Dedifferentiated amniotic fluid mesenchymal stem cell (primary cell): ENCODE measurements around the gene SPDYE5.
"Not testable (repeated sequence)": the region's sequence is repeated elsewhere in the genome, so short reads cannot be mapped to it uniquely, and the experiment has no call there.

Source experiments
- DNase-seq: peaks from one replicate; pipeline ENCODE4 v3.0.0-alpha.2; 2016; ENCODE audit errors: extremely low spot score

The SPDYE5 gene, protein sequence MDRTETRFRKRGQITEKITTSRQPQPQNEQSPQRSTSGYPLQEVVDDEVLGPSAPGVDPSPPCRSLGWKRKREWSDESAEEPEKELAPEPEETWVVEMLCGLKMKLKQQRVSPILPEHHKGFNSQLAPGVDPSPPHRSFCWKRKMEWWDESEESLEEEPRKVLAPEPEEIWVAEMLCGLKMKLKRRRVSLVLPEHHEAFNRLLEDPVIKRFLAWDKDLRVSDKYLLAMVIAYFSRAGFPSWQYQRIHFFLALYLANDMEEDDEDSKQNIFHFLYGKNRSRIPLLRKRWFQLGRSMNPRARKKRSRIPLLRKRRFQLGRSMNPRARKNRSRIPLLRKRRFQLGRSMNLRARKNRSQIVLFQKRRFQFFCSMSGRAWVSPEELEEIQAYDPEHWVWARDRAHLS

DNA sequence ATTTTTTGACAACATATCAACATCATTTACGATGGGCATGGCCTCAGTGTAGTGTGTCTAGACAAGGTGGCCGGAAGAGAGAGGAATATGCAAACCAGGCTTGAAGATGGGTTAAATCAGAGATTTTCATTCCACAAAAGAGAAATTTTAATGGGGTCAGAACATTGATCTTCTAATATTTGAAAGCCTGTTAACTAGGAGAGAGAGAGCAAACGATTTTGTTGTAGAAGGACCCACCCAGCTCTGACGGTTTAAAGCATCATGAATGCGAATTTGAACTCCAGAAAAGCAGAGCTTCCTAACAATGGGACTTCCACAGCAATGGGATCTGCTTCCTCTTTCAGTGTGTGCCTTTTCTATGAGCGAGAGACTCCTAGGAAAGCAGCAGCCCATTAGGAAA is at the start of gene SPDYE5:
Gene SPDYE5 (plus strand): TSS at position 301 of the 400 bp plus-strand sequence. CDS start 1,728 bp downstream, outside the sequence.
- not testable (repeated sequence) for DNase-seq

DNA sequence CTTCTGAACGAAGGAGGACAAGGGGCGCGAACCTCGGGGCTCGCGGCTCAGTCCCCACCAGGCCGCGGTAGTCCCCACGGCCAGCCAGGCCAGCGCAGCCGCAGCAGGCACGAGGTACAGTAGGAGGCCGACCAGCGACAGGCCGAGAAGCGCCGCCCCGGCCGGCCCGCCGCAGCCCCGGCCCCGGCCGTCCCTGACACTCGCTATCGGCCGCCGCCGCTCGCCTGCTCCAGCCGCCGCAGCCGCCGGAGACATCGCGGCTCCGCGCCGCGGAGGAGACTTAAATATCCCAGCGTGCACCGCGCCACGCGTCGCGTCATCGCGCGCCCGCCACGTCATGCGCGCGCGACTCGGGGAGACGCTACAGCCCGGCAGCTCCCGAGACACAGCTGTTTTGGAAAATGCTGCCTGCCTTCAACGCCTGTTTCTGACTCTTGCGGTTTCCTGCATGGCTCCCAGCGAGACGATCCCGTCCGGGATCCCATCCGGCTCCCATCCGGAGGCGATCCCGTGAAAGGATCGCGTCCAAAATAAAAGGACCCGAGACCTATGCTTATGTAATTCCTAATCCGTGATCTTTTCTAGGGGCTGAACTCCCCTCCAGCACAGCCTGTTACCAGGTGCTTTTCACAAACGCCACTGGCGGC is 49.5 kb upstream of the SPDYE5 start:
- DNase-seq, result not testable (repeated sequence)

DNA sequence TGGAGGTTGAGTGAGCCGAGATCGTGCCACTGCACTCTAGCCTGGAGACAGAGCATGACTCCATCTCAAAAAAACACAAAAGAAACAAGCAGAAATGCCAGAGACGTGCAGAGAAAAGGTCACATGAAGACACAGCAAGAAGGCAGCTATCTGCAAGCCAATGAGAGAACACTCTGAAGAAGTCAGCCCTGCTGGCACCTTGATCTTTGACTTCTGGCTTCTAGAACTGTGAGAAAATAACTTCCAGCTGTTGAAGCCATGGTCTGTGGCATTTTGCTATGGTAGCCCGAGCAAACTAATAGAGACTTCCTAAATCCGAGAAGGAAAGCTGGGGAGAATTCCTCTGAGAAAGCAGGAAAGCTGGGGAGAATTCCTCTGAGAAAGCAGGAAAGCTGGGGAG is 42.2 kb upstream of the SPDYE5 start:
- DNase-seq, result not testable (repeated sequence)

DNA sequence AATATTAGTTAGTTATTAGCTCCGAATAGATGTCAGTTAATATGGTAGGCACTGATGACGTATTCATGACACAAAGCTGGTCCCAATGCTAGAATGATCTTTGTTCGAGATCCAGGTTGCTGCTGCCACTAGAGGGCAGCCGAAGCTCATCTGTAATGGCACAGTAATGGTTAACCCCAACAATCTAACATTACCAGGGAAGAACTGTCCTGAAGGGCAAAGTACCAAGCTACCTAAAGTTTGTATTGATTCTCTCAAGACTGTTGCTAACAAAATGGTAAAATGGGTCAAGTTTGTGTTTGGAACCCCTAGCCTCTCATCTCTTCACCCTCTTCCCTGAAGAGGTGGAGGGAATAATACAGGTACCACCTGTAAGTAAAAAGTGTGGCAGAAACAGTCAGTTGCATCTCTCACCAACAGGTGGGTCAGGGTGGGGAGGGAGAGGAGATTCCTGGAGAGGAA is 39.6 kb upstream of the SPDYE5 start:
- DNase-seq, result not testable (repeated sequence)

DNA sequence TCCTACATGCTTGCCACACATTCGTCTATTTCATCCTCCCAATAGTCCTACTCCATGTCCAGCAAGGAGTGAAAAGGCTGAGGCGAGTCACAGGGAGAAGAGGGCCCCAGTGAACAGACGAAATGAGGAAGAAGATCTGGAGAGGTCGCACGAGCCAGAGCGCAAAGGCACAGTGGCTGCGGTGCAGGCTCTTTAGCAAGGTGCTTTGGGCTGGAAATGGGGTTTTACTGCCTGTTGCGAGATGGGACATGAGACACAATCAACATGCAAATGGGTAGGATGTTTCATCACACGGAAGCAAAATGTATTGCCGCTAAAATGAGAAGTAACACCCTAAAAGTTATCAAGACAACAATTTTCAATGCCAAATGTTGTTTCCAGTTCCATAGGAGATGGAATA is 35.7 kb upstream of the SPDYE5 start:
- DNase-seq, result not testable (repeated sequence)

DNA sequence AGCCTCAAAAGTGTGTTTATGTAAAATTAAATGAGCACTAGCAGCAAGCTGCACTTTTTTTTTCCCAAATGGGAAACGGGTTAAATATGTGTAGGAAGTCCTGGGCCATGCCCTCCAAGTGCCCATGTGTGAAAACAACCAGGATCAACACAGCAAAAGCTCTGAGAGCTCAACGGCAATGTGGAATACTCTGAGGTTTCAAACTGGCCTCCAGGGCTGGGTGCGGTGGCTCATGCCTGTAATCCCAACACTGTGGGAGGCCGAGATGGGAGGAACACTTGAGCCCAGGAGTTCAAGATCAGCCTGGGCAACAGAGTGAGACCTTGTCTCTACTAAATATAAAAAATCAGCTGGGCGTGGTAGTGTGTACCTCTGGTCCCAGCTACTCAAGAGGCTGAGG is 34.1 kb upstream of the SPDYE5 start:
- not testable (repeated sequence) for DNase-seq

DNA sequence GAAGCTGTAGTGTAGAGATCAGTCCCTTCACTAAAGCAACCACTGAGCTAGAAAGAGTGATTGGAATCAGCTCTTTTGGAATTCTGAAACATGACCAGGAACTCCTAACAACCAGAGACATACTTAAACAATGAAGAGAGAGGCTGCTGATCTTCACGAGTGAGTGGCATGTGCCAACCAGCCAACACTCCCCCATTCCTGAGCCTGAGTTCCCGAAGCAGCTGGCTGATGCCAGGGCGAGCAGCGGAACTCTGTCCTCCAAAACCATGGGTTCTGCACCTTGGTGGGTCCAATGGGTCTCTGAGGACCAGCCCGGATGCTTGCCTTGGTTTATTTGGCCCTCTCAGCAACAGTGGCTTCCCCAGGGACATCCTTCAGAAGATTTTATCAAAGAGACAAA is 31.6 kb upstream of the SPDYE5 start:
- DNase-seq, result not testable (repeated sequence)

DNA sequence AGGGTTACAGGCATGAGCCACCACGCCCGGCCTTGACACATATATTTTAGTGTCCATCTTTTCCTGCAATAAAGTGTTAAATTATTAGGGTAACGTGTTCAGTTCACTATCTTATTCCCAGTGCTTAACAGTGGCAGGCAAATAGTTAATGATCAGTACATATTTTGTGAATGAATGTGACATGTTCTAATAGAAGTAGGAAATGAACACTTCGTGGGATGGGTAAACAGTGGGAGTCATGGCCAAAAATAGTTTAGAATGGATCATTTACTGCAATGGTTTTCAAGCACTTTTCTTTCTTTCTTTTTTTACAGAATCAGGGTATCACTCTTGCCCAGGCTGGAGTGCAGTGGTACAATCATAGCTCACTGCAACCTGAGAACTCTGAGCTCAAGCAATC is 22.0 kb upstream of the SPDYE5 start:
- DNase-seq, result not testable (repeated sequence)

DNA sequence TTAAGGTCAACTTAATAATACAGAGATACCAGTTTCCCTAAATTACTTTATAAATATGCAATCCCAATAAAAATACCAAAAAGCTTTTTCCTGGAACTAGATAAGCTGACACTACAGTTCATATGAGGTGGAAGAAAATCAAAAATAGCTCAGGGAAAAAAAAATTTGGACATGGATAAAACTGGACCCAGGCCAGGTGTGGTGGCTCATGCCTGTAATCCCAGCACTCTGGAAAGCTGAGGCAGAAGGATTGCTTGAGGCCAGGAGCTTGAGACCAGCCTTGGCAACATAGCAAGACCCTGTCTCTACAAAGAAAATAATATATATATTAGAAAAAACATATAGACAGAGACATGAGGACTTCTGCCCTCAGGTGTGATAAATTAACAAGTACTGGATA is 14.7 kb upstream of the SPDYE5 start:
- not testable (repeated sequence) for DNase-seq

DNA sequence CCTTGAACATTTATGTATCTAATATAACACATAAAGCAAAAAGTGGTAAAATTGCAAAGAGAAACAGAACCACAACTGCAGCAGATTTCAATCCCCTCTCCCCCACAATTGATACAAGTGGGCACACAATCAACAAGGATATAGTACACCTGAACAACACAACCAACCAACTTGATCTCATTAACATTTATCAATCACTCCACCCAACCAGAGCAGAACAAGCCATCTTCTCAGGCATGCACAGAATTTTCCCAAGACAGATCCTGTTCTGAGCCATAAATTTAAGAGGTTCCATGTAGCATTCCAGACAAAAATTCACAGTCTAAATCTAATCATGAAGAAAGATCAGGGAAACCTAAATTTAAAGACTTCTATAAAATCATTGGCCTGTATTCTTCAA is 11.8 kb upstream of the SPDYE5 start:
- not testable (repeated sequence) for DNase-seq

DNA sequence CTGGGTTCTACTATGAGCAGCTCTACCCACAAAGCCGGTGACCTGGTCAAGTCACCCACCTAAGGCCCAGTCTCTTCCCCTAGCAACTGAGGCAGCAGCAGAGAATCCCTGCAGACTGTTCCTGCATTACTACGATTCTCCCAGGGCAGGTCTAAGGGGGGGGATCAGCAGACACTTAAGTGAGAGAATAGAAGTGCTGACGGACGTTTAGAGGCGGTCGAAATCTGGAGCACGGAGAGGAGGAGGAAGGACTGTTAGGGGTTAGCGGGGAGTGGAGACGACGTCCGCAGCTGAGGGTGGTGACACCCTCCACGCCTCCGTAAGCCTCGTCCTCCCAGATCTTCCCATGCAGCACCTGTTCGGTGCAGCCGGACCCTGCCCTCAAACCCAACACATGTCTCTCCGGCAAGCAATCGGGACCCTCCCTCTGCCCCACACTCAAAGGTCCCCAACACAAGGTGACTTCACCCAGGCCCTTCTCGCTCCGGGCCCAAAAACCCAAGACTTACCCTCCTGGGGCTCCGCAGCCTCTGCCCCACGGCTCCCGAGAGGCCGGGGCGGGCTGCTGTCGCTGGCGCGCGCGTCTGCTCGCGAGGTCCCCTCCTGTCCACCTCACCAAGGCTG is 6.7 kb upstream of the SPDYE5 start:
- DNase-seq, result not testable (repeated sequence)

DNA sequence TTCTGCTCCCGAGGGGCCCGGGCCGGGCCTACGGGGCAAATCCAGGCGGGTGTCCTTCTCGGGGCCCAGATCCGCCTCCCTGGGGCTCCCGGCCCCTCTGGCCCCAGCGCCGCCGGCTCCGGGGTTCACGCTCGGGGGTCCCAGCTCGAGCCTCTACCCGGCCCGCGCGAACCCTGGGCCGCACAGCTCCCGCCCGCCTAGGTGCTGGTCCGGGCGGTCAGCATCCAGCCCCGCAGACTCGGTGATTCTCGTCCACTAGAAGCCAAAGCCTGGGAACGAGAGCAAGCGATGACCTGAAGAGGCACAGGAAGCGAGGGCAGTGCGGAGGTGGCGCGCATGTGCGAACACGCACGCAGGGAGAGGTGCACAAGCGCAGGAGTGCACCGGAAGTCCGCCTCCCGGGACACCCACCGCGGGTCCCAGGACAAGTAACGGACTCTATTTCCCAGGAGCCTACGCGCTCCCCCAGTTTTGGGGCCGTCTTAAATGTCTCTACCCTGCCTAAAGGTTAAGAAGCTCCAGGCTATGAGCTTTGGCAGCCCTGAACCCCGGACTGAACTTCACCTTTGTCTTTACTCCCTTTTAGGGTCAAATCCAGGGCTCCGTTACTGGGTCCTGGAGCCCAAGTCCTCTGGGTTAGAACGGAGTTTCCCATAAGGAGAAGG is 6.0 kb upstream of the SPDYE5 start, which contains the start of gene POM121C:
Gene POM121C (minus strand): TSS at position 321 of the 665 bp plus-strand sequence. CDS start 44,803 bp downstream, outside the sequence.
- DNase-seq, result peak; percentile 77

DNA sequence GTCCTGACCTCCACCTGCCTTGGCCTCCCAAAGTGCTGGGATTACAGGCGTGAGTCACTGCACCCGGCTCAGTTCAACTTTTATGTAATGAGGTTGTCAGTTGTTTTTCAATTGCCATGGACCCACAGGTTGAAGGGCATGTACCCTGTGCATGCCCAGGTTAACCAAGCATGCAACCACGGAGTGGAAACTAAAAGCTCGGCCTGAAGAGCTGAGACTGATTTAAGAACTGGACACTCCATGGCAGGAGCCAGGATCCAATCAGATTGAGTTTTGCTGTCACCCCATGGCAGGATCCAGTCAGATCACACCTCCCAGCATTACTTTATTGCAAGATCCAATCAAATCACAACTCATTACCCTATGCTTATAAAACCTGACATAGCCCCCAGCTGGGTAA is 16.9 kb downstream of the SPDYE5 start:
- not testable (repeated sequence) for DNase-seq

DNA sequence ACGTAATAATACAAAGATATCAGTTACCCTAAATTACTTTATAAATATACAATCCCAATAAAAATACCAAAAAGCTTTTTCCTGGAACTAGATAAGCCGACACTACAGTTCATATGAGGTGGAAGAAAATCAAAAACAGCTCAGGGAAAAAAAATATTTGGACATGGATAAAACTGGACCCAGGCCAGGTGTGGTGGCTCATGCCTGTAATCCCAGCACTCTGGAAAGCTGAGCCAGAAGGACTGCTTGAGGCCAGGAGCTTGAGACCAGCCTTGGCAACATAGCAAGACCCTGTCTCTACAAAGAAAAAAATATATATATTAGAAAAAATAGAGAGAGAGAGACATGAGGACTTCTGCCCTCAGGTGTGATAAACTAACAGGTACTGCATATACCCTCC is 26.7 kb downstream of the SPDYE5 start:
- not testable (repeated sequence) for DNase-seq

DNA sequence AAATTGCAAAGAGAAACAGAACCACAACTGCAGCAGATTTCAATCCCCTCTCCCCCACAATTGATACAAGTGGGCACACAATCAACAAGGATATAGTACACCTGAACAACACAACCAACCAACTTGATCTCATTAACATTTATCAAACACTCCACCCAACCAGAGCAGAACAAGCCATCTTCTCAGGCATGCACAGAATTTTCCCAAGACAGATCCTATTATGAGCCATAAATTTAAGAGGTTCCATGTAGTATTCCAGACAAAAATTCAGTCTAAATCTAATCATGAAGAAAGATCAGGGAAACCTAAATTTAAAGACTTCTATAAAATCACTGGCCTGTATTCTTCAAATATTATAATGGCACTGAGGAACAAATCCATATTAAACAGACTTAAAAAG is 29.6 kb downstream of the SPDYE5 start:
- not testable (repeated sequence) for DNase-seq

DNA sequence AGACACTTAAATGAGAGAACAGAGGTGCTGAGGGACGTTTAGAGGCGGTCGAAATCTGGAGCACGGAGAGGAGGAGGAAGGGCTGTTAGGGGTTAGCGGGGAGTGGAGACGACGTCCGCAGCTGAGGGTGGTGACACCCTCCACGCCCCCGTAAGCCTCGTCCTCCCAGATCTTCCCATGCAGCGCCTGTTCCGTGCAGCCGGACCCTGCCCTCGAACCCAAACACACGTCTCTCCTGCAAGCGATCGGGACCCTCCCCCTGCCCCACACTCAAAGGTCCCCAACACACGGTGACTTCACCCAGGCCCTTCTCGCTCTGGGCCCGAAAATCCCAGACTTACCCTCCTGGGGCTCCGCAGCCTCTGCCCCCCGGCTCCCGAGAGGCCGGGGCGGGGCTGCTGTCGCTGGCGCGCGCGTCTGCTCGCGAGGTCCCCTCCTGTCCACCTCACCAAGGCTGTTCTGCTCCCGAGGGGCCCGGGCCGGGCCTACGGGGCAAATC is 35.2 kb downstream of the SPDYE5 start:
- not testable (repeated sequence) for DNase-seq

DNA sequence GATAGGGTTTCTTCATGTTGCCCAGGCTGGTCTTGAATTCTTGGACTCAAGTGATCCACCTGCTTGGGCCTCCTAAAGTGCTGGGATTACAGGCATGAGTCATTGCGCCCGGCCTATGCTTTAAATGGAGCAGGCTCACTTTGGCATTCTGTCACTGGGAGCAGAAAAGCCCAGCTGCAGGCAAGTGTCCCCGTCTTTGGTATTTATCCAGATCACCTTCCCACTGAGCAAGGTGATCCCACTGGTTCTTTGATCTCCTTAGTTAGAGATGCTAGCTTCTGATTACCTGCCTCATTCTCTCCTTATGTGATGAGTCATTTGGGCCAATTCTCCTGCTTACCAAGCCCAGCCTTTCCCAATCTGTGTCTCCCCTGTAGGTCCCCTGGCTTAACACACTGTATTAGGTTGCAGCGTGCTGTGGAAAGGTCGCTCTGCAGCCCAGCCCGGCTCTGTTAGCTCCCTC is 39.3 kb downstream of the SPDYE5 start:
- DNase-seq, result no peak

DNA sequence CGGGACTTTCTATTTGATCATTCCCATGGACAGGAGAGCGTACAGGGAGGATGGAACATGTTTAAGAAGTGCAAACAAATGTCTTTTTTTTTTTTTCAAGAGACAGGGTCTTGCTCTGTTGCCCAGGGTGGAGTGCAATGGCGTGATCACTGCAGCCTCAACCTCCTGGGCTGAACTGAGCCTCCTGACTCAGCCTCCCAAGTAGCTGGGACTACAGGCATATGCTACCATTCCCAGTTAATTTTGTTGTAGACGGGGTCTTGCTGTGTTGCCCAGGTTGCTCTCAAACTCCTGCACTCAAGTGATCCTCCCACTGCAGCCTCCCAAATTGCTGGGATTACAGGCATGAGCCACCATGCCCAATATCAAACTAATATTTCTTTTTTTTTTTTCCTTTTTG is 40.5 kb downstream of the SPDYE5 start:
- no peak for DNase-seq

DNA sequence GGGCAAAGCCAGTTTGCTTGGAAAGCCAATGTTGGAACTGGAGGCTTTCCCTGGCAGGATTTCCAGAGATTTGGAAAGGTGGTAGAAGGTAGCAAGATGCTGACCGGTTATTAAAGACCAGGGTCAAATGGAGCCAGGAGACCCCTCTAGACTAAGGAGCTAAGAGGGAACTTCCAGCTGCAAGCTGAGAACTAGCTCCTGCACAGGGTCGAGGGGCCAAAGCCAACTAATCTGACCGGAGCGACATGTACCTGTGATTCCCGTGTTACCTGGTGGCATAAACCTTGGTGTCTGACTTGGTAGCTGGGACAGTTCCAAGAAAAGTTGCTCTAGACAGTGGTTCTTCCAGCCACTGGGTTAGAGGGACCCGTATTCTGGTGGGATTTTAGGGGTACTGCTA is 41.8 kb downstream of the SPDYE5 start:
- no peak for DNase-seq

DNA sequence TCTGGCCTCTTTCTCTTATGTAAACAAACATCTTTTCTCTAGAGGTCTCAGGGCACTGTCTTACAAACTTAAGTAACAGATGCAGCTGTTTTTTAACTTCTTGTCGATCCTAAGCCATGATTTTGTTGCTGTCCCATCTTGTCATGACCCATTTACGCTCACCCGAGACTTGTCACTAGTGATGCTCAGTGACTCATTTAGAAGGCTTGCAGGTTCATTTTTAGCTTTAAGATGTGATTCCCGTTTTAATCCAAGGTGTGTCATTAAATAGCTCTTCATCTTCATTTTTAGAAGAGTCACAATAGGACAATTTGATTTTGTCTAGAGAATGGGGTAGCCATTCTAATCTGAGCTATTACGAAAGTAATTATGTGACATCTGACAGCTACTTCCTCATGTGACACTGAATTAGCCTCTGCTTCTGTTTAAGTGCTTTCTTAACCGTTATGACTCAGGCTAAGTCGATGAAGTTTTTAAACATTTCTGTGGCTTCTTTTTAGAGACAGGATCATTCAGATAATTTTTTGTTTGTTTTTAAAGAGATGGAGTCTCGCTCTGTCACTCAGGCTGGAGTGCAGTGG is 42.7 kb downstream of the SPDYE5 start:
- peak; percentile 27 for DNase-seq

DNA sequence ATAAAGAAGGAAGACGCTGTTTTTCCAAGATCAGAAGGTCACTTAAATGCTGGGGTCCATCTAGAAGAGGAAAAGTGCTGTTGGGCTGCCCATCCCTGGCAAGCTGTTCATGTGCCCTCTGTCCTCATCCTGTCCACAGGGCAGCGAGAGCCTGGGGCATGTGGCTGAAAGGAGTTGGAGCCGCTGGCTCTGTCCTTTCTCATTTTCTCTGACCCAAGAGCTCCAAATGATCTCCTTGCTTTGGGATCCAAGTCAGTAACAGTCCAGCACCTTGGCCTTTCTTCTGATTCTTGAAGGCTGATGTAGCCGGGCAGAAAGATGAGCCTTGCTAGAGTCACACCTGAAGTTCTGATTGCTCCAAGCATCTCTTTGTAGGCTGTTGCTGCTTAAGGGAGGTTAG is 44.4 kb downstream of the SPDYE5 start:
- DNase-seq, result no peak
